ENCODE results near the gene SLFN12L. TPM values are rescaled to one million over a fixed set of nuclear protein-coding genes. Genes with fewer than 3 reads are reported as not detected.
"Not testable (repeated sequence)": the region's sequence is repeated elsewhere in the genome, so short reads cannot be mapped to it uniquely, and the experiment has no call there.

The SLFN12L gene
- total RNA-seq, 1 donor: 0.36 TPM

DNA sequence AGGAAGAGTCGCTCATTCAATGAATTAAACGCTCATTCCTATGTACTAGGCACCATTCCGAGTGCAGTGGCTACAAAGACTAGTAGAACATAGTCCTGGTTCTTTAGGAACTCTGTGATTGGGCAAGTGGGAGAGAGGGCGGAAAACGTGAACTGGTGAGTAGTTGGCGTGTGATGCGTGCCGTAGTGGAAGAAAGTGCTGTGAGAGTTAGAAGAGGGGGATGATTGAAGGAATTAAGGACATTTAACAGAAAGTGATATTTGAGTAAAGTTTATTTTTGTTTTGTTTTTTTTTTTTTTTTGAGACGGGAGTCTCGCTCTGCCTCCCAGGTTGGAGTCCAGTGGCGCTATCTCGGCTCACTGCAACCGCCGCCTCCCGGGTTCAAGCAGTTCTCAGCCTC lies 31.1 kb upstream of the SLFN12L start:
- H3K4me1 ChIP-seq (ENCODE audit: insufficient read depth, low read length): peaks cover 8% of the 10 kb centered on the region
- H2AFZ ChIP-seq (ENCODE audit: low read length): peak overlapping the region; percentile 94
- H3K9me3 ChIP-seq (ENCODE audit: low read depth, low read length): no peaks in the 10 kb centered on the region
- H3K4me3 ChIP-seq (ENCODE audit: insufficient read depth, low read length): peak overlapping the region; percentile 89
- TF ChIP-seq, protein P1, sequence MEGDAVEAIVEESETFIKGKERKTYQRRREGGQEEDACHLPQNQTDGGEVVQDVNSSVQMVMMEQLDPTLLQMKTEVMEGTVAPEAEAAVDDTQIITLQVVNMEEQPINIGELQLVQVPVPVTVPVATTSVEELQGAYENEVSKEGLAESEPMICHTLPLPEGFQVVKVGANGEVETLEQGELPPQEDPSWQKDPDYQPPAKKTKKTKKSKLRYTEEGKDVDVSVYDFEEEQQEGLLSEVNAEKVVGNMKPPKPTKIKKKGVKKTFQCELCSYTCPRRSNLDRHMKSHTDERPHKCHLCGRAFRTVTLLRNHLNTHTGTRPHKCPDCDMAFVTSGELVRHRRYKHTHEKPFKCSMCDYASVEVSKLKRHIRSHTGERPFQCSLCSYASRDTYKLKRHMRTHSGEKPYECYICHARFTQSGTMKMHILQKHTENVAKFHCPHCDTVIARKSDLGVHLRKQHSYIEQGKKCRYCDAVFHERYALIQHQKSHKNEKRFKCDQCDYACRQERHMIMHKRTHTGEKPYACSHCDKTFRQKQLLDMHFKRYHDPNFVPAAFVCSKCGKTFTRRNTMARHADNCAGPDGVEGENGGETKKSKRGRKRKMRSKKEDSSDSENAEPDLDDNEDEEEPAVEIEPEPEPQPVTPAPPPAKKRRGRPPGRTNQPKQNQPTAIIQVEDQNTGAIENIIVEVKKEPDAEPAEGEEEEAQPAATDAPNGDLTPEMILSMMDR (IDR thresholded peaks at IDR 0.05; ENCODE audit: extremely low read depth, low read depth, low read length): no peak
- H3K36me3 ChIP-seq (ENCODE audit: insufficient read depth, low read length): no peaks in the 10 kb centered on the region
- H4K20me1 ChIP-seq (ENCODE audit: insufficient read depth, low read length): peaks cover 4% of the 10 kb centered on the region
- H3K27me3 ChIP-seq (ENCODE audit: insufficient read depth, low read length): peaks cover 11% of the 10 kb centered on the region
- H3K79me2 ChIP-seq (ENCODE audit: insufficient read depth, low read length): peaks cover 40% of the 10 kb centered on the region
- H3K4me2 ChIP-seq (ENCODE audit: insufficient read depth, low read length): peak overlapping the region; percentile 98
- peak overlapping the region; percentile 87 for H3K27ac ChIP-seq (ENCODE audit: low read depth, low read length)
- DNase-seq (ENCODE audit: insufficient read length, low spot score, missing footprints): peak; percentile 87

DNA sequence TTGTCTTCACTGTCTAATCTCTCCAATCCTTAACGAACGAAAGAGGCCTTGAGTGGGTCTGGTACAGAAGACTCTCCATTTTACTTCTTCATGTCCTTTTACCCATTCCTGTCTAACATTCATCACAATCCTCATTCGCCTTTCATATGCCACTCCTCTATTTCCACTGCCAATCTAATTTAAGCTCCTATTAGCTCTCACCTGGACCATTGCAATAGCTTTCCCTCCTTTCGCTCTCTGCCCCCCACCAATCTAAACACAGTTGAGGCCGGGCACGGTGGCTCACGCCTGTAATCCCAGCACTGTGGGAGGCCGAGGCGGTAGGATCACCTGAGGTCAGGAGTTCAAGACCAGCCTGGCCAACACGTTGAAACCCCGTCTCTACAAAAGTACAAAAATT lies 29.5 kb upstream of the SLFN12L start:
- TF ChIP-seq, protein P1 (IDR thresholded peaks at IDR 0.05; ENCODE audit: extremely low read depth, low read depth, low read length): no peak
- Histone ChIP-seq H3K27me3 (ENCODE audit: insufficient read depth, low read length) (peaks cover 12% of the 10 kb centered on the region), H3K4me1 (ENCODE audit: insufficient read depth, low read length) (peaks cover 8% of the 10 kb centered on the region), H3K4me3 (ENCODE audit: insufficient read depth, low read length) (peak overlapping the region; percentile 89), H3K9me3 (ENCODE audit: low read depth, low read length) (no peaks in the 10 kb centered on the region), H2AFZ (ENCODE audit: low read length) (peak overlapping the region; percentile 47), H4K20me1 (ENCODE audit: insufficient read depth, low read length) (peaks cover 4% of the 10 kb centered on the region), H3K27ac (ENCODE audit: low read depth, low read length) (no peak overlapping the region), H3K4me2 (ENCODE audit: insufficient read depth, low read length) (peak overlapping the region; percentile 98), H3K79me2 (ENCODE audit: insufficient read depth, low read length) (peaks cover 36% of the 10 kb centered on the region), H3K36me3 (ENCODE audit: insufficient read depth, low read length) (no peaks in the 10 kb centered on the region)
- no peak for DNase-seq (ENCODE audit: insufficient read length, low spot score, missing footprints)

DNA sequence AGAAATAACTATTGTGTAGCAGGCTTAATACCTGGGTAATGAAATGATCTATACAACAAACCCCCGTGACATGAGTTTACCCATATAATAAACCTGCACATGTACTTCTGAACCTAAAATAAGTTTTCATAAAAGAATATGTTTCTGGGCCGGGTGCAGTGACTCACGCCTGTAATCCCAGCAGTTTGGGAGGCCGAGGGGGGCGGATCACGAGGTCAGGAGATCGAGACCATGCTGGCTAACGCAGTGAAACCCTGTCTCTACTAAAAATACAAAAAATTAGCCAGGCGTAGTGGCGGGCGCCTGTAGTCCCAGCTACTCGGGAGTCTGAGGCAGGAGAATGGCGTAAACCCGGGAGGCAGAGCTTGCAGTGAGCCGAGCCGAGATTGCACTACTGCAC lies 25.7 kb upstream of the SLFN12L start:
- peaks cover 25% of the 10 kb centered on the region for H3K27me3 ChIP-seq (ENCODE audit: insufficient read depth, low read length)
- not testable (repeated sequence) for H3K4me3 ChIP-seq (ENCODE audit: insufficient read depth, low read length); H3K36me3 ChIP-seq (ENCODE audit: insufficient read depth, low read length)

DNA sequence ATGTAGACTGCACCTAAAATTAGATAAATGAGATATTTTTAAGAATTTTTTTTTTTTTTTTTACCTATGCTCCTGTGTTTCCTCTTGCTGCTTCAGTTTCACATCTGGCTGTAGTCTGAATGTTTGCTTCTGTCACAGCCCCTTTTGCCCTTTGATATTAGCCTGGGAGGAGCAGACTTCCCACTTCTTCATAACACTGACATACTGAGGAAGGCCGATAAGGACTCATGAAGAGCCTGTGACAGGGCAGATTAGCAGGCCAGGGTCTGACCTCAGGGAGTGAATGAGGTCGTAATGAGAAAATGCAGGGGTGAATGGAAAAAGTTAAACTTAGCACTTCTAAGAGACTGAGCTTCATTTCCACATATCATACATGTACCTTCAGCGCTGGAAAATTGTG lies 23.2 kb upstream of the SLFN12L start, which contains the start of gene SLFN14:
Gene SLFN14, minus strand, starts transcription at position 117 of the 400 bp plus-strand sequence. CDS start 2,757 bp downstream, outside the sequence.
- no peak for DNase-seq (ENCODE audit: insufficient read length, low spot score, missing footprints)
- no peak within 1 kb of the TSS for H3K4me2 ChIP-seq (ENCODE audit: insufficient read depth, low read length)
- H3K4me1 ChIP-seq (ENCODE audit: insufficient read depth, low read length): no peaks in the 10 kb centered on the region
- H3K27ac ChIP-seq (ENCODE audit: low read depth, low read length): no peak within 1 kb of the TSS
- peaks cover 28% of the 10 kb centered on the region for H3K27me3 ChIP-seq (ENCODE audit: insufficient read depth, low read length)
- H3K4me3 ChIP-seq (ENCODE audit: insufficient read depth, low read length): no peak within 1 kb of the TSS
- no peak within 1 kb of the TSS for H2AFZ ChIP-seq (ENCODE audit: low read length)
- H3K36me3 ChIP-seq (ENCODE audit: insufficient read depth, low read length): no peaks in the 10 kb centered on the region
- H4K20me1 ChIP-seq (ENCODE audit: insufficient read depth, low read length): no peaks in the 10 kb centered on the region
- TF ChIP-seq, protein P1 (IDR thresholded peaks at IDR 0.05; ENCODE audit: extremely low read depth, low read depth, low read length): no peak
- no peaks in the 10 kb centered on the region for H3K9me3 ChIP-seq (ENCODE audit: low read depth, low read length)
- H3K79me2 ChIP-seq (ENCODE audit: insufficient read depth, low read length): no peaks in the 10 kb centered on the region

More for the DNA sequence above, 25.7 kb upstream of the SLFN12L start:
- H3K79me2 ChIP-seq (ENCODE audit: insufficient read depth, low read length); H3K4me2 ChIP-seq (ENCODE audit: insufficient read depth, low read length); DNase-seq (ENCODE audit: insufficient read length, low spot score, missing footprints); H4K20me1 ChIP-seq (ENCODE audit: insufficient read depth, low read length); H2AFZ ChIP-seq (ENCODE audit: low read length); H3K27ac ChIP-seq (ENCODE audit: low read depth, low read length); H3K4me1 ChIP-seq (ENCODE audit: insufficient read depth, low read length); H3K9me3 ChIP-seq (ENCODE audit: low read depth, low read length): not testable (repeated sequence)

Measured in osteoblast (primary cell).